Caco-2 (cell line): ENCODE data around the gene TPM2. TPM values are rescaled to one million over a fixed set of nuclear protein-coding genes. Genes with fewer than 3 reads are reported as not detected.
A peak's percentile ranks its signal among the peaks of the same experiment; 100 is the strongest.

Experiments used
- BruUV-seq: library from RNA; stranded (reverse); fragments of 400-500 nt; replicated peaks from 2 replicates; lab custom pipeline; 2021; lab: Mats Ljungman, UMichigan
- CTCF ChIA-PET: fragments of 300-600 bp; sonication (Branson Sonifier 250); formaldehyde crosslinking; loops from one replicate; lab custom pipeline; 2022; ENCODE audit warnings: antibody characterized with exemption; lab: Charles Lee
- POLR2A ChIA-PET: fragments of 300-600 bp; sonication (Branson Sonifier 250); formaldehyde crosslinking; loops from one replicate; lab custom pipeline; 2022; ENCODE audit warnings: antibody characterized with exemption; lab: Charles Lee
- DNase-seq, 2 experiments: peaks; one replicate each; pipeline versions ENCODE4 v3.0.0 to v3.0.0-alpha.2; 2020 to 2022
- H3K27me3 ChIP-seq: replicated peaks from 2 replicates; pipeline ENCODE4 v1.6.0; 2011; ENCODE audit warnings: low read length; ENCODE audit not compliant: control insufficient read depth, insufficient read depth
- H3K36me3 ChIP-seq: 2 replicates; pipeline ENCODE4 v1.5.1; 2011; ENCODE audit warnings: low read length; ENCODE audit not compliant: control insufficient read depth, insufficient read depth
- H3K4me1 ChIP-seq: fragments of 250-450 bp; sonication (Bioruptor Pico); 2 replicates; pipeline ENCODE4 v1.5.1; 2020; ENCODE audit warnings: mild to moderate bottlenecking
- H3K4me3 ChIP-seq: 2 replicates; pipeline ENCODE4 v1.5.1; 2011; ENCODE audit warnings: low read depth, mild to moderate bottlenecking, control low read depth, low read length
- H3K9me3 ChIP-seq: fragments of 250-450 bp; sonication (Bioruptor Pico); 2 replicates; pipeline ENCODE4 v1.5.1; 2020; ENCODE audit warnings: mild to moderate bottlenecking, moderate library complexity
- H3K27ac Mint-ChIP-seq: one replicate; pipeline ENCODE4 v1.8.0; 2022; ENCODE audit warnings: mixed read lengths; ENCODE audit not compliant: unreplicated experiment
- H3K27me3 Mint-ChIP-seq: one replicate; pipeline ENCODE4 v1.8.0; 2022; ENCODE audit warnings: mixed read lengths; ENCODE audit not compliant: insufficient read depth, unreplicated experiment
- H3K36me3 Mint-ChIP-seq: one replicate; pipeline ENCODE4 v1.8.0; 2022; ENCODE audit warnings: mild to moderate bottlenecking, mixed read lengths; ENCODE audit not compliant: insufficient read depth, unreplicated experiment
- H3K4me1 Mint-ChIP-seq: one replicate; pipeline ENCODE4 v1.8.0; 2022; ENCODE audit warnings: low read depth, mixed read lengths; ENCODE audit not compliant: unreplicated experiment
- H3K4me3 Mint-ChIP-seq: one replicate; pipeline ENCODE4 v1.8.0; 2022; ENCODE audit warnings: mild to moderate bottlenecking, moderate library complexity, mixed read lengths; ENCODE audit not compliant: unreplicated experiment
- H3K9me3 Mint-ChIP-seq: one replicate; pipeline ENCODE4 v1.8.0; 2022; ENCODE audit warnings: mixed read lengths; ENCODE audit not compliant: unreplicated experiment
- CTCF ChIP-seq, 2 experiments: fragments of 200-600 bp in 1 of 2; IDR thresholded peaks; 1 replicate in 1 of 2; 2 replicates in 1 of 2; pipeline versions ENCODE4 v1.5.1 to v1.8.0; 2011 to 2022; ENCODE audit warnings: antibody characterized with exemption in 1 of 2, control low read depth in 1 of 2, inconsistent platforms in 1 of 2, low read depth in 1 of 2, low read length in 1 of 2, mild to moderate bottlenecking in 1 of 2, moderate library complexity in 1 of 2; ENCODE audit not compliant: insufficient read depth in 1 of 2, severe bottlenecking in 1 of 2, unreplicated experiment in 1 of 2
- intact Hi-C: fragments of 100-400 bp; cut with micrococcal nuclease; formaldehyde crosslinking; loops from one replicate; pipeline ENCODE4 v1.10.0; 2022; ENCODE audit not compliant: unreplicated experiment
- total RNA-seq: library from RNA; stranded (reverse); gene quantifications from 2 replicates; pipeline ENCODE4 v1.2.3, GENCODE V29; 2022

TPM2 gene
- total RNA-seq, 1 experiment from 2014 or later: 21.8 TPM

- H3K4me3 Mint-ChIP-seq: no peak overlapping the region
- no peaks in the 10 kb centered on the region for H3K27me3 ChIP-seq
- peaks cover 3% of the 10 kb centered on the region for H3K36me3 ChIP-seq
- no peak for TF ChIP-seq CTCF (IDR thresholded peaks at IDR 0.05; ENCODE audit: insufficient read depth in 1 of 2, low read depth in 1 of 2, low read length in 1 of 2, severe bottlenecking in 1 of 2, unreplicated experiment in 1 of 2)
- DNase-seq: no peak
- peaks cover 57% of the 10 kb centered on the region for H3K4me1 ChIP-seq
- H3K9me3 ChIP-seq: no peaks in the 10 kb centered on the region
- no peak overlapping the region for H3K27ac Mint-ChIP-seq
- CTCF ChIA-PET: interaction anchor here (1.5 to 3.3 kb wide), 4 partner anchors 32 to 85 kb away, joined by 4 to 33 read pairs (median 5); partner anchors contain the start of gene HINT2
- no peaks in the 10 kb centered on the region for H3K4me1 Mint-ChIP-seq
- no peak overlapping the region for H3K4me3 ChIP-seq
- POLR2A ChIA-PET: interaction anchor here (0.5 to 2.8 kb wide), 4 partner anchors 20 to 125 kb away, joined by 4 to 32 read pairs (median 14); partner anchors contain the start of genes CCDC107, GBA2, RGP1 and RMRP
- intact Hi-C loops: no loop called here
- BruUV-seq: no TSS peak
- H3K27me3 Mint-ChIP-seq: no peaks in the 10 kb centered on the region
- no peaks in the 10 kb centered on the region for H3K9me3 Mint-ChIP-seq
- H3K36me3 Mint-ChIP-seq: peaks cover 47% of the 10 kb centered on the region
Observed at GRCh38 chr9:35729101-35729500, 39.4 kb upstream of the TPM2 start.

GRCh38 chr9:35728041-35728971 lies 38.6 kb upstream of the TPM2 start:
- ChIA-PET CTCF (interaction anchor here (0.6 to 3.3 kb wide), 15 partner anchors 8 to 657 kb away, joined by 3 to 33 read pairs (median 5); partner anchors contain the start of genes ARHGEF39, CCDC107, GBA2 and HINT2), POLR2A (interaction anchor here (0.5 to 2.8 kb wide), 23 partner anchors 17 to 1063 kb away, joined by 3 to 32 read pairs (median 4); partner anchors contain the start of genes ARHGEF39, CCDC107, GBA2 and RGP1)
- peaks cover 5% of the 10 kb centered on the region for H3K36me3 ChIP-seq
- Mint-ChIP-seq H3K4me3 (no peak overlapping the region), H3K36me3 (peaks cover 49% of the 10 kb centered on the region), H3K27ac (no peak overlapping the region), H3K27me3 (no peaks in the 10 kb centered on the region), H3K4me1 (no peaks in the 10 kb centered on the region), H3K9me3 (no peaks in the 10 kb centered on the region)
- H3K9me3 ChIP-seq: no peaks in the 10 kb centered on the region
- no peaks in the 10 kb centered on the region for H3K27me3 ChIP-seq
- intact Hi-C loops: loop anchor here (1.0 kb wide), 1 partner anchor 67 kb away; no protein-coding TSS in a partner anchor
- TF ChIP-seq CTCF (IDR thresholded peaks at IDR 0.05; ENCODE audit: insufficient read depth in 1 of 2, low read depth in 1 of 2, low read length in 1 of 2, severe bottlenecking in 1 of 2, unreplicated experiment in 1 of 2): no peak
- DNase-seq: peak; percentile 88 to 92
- H3K4me3 ChIP-seq: peak overlapping the region; percentile 34
- H3K4me1 ChIP-seq: peaks cover 52% of the 10 kb centered on the region
- TSS peak; percentile 31 for BruUV-seq

GRCh38 chr9:35727676-35728040 lies 37.9 kb upstream of the TPM2 start:
- H3K27me3 ChIP-seq: no peaks in the 10 kb centered on the region
- H3K4me1 Mint-ChIP-seq: no peaks in the 10 kb centered on the region
- CTCF ChIA-PET: interaction anchor here (0.6 to 3.3 kb wide), 15 partner anchors 9 to 656 kb away, joined by 3 to 33 read pairs (median 5); partner anchors contain the start of genes ARHGEF39, CCDC107, GBA2 and HINT2
- no peaks in the 10 kb centered on the region for H3K9me3 Mint-ChIP-seq
- no peaks in the 10 kb centered on the region for H3K9me3 ChIP-seq
- H3K4me3 Mint-ChIP-seq: no peak overlapping the region
- intact Hi-C loops: loop anchor here (1.0 kb wide), 1 partner anchor 66 kb away; no protein-coding TSS in a partner anchor
- BruUV-seq: no TSS peak
- H3K36me3 ChIP-seq: peaks cover 5% of the 10 kb centered on the region
- POLR2A ChIA-PET: interaction anchor here (0.6 to 2.8 kb wide), 22 partner anchors 16 to 1062 kb away, joined by 3 to 32 read pairs (median 4); partner anchors contain the start of genes ARHGEF39, CCDC107, GBA2 and RGP1
- no peaks in the 10 kb centered on the region for H3K27me3 Mint-ChIP-seq
- no peak overlapping the region for H3K27ac Mint-ChIP-seq
- H3K4me1 ChIP-seq: peaks cover 51% of the 10 kb centered on the region
- peaks cover 49% of the 10 kb centered on the region for H3K36me3 Mint-ChIP-seq
- TF ChIP-seq CTCF (IDR thresholded peaks at IDR 0.05; ENCODE audit: insufficient read depth in 1 of 2, low read depth in 1 of 2, low read length in 1 of 2, severe bottlenecking in 1 of 2, unreplicated experiment in 1 of 2): no peak
- peak overlapping the region; percentile 34 for H3K4me3 ChIP-seq
- no peak for DNase-seq
